A549 treated with Mapracorat at 1 μM for 4 hours (cell line): ENCODE results near the gene TSPAN12. TPM values are rescaled to one million over a fixed set of nuclear protein-coding genes. Genes with fewer than 3 reads are reported as not detected.

Experiments
- total RNA-seq: library from RNA; stranded (reverse); fragments of 200-300 nt; extraction: Qiagen RNA extraction; gene quantifications from 5 replicates; pipeline ENCODE4 v1.2.3, GENCODE V29; 2022

The TSPAN12 gene
- 0.46 to 0.59 TPM (median 0.49 TPM) in 5 replicates for total RNA-seq

GRCh38 chr7:120857588-120858573 is at the start of gene TSPAN12:
Gene TSPAN12 (minus strand): TSS chr7:120858144. CDS start chr7:120856763, 1,381 bp downstream.

Other genes starting within 250 kb of the TSPAN12 start
- 4.9 to 5.8 TPM (median 5.1 TPM) in 5 replicates for gene ING3, start 92.6 kb upstream of the TSPAN12 start, total RNA-seq
- 0.05 TPM in 1 of 5 replicates, not detected in the others for gene CPED1, start 130.6 kb upstream of the TSPAN12 start, total RNA-seq